Measurements from ENCODE around the gene LIMCH1. TPM values are rescaled to one million over a fixed set of nuclear protein-coding genes. Genes with fewer than 3 reads are reported as not detected.

The LIMCH1 gene
- polyA plus RNA-seq, 1 donor (not counting 4 experiments of a cell fraction or from before 2014, with no cell fraction given) = 1.1 TPM

DNA sequence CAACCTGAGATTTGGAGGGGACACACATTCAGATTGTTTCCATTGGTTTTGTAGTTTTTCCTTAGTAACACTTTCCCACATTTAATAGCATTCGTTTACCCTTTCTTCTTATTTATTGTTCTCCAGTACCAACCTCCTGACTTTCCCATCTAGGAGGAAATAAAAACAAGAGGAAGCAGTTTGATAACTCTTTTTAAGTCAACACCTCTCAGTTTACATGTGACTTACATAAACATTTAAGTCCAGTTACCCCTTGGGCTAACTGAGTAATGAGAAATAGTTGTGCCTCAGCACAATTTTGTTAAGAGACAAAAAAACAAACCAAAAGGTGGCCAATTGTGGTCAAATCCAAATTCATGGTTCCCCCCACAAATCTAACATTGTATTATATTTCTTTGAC lies 175.8 kb downstream of the LIMCH1 start:
- Histone ChIP-seq H2AFZ (ENCODE audit: control insufficient read depth, low read length) (no peak overlapping the region), H3K9me1 (ENCODE audit: control insufficient read depth, extremely low read depth, insufficient read depth, low read length) (no peaks in the 10 kb centered on the region), H3K4me1 (ENCODE audit: control insufficient read depth, extremely low read depth, insufficient read depth, low read length) (peaks cover 27% of the 10 kb centered on the region), H3K27me3 (ENCODE audit: control insufficient read depth, extremely low read depth, insufficient read depth, low read length) (no peaks in the 10 kb centered on the region), H3K4me2 (ENCODE audit: control insufficient read depth, extremely low read depth, insufficient read depth, low read depth, low read length) (no peak overlapping the region), H3K9ac (ENCODE audit: control insufficient read depth, extremely low read depth, insufficient read depth, low read length) (no peak overlapping the region), H3K79me2 (ENCODE audit: control insufficient read depth, insufficient read depth, low read length) (no peaks in the 10 kb centered on the region), H3K9me3 (ENCODE audit: control insufficient read depth, low read depth, low read length) (no peaks in the 10 kb centered on the region), H3K36me3 (ENCODE audit: control insufficient read depth in 2 of 2, extremely low read depth in 1 of 2, insufficient read depth in 2 of 2, low read length in 2 of 2) (no peaks in the 10 kb centered on the region), H4K20me1 (ENCODE audit: control insufficient read depth, extremely low read depth, insufficient read depth, low read length) (no peaks in the 10 kb centered on the region), H3K4me3 (ENCODE audit: control insufficient read depth in 2 of 3, extremely low read depth in 1 of 3, insufficient read depth in 2 of 3, low read depth in 1 of 3, low read length in 3 of 3) (no peak overlapping the region), H3K27ac (ENCODE audit: control insufficient read depth, insufficient read depth, low read length) (no peak overlapping the region)
- dilution Hi-C loops (cut with MboI; ENCODE audit: extremely low pct_ligation_motif_present, low sequenced_read_pairs) = no loop called here
- FAIRE-seq = no peak
- DNase-seq (ENCODE audit: low read depth, low spot score) = no peak
- TF ChIP-seq EZH2 (IDR thresholded peaks at IDR 0.05; ENCODE audit: low read length) = no peak
- TF ChIP-seq, protein P1, sequence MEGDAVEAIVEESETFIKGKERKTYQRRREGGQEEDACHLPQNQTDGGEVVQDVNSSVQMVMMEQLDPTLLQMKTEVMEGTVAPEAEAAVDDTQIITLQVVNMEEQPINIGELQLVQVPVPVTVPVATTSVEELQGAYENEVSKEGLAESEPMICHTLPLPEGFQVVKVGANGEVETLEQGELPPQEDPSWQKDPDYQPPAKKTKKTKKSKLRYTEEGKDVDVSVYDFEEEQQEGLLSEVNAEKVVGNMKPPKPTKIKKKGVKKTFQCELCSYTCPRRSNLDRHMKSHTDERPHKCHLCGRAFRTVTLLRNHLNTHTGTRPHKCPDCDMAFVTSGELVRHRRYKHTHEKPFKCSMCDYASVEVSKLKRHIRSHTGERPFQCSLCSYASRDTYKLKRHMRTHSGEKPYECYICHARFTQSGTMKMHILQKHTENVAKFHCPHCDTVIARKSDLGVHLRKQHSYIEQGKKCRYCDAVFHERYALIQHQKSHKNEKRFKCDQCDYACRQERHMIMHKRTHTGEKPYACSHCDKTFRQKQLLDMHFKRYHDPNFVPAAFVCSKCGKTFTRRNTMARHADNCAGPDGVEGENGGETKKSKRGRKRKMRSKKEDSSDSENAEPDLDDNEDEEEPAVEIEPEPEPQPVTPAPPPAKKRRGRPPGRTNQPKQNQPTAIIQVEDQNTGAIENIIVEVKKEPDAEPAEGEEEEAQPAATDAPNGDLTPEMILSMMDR (optimal IDR thresholded peaks at IDR 0.05 in 1 of 3, IDR thresholded peaks at IDR 0.05 in 1 of 3, conservative IDR thresholded peaks at IDR 0.05 in 1 of 3; ENCODE audit: extremely low read depth in 1 of 3, insufficient read depth in 2 of 3, low read length in 3 of 3) = no peak

DNA sequence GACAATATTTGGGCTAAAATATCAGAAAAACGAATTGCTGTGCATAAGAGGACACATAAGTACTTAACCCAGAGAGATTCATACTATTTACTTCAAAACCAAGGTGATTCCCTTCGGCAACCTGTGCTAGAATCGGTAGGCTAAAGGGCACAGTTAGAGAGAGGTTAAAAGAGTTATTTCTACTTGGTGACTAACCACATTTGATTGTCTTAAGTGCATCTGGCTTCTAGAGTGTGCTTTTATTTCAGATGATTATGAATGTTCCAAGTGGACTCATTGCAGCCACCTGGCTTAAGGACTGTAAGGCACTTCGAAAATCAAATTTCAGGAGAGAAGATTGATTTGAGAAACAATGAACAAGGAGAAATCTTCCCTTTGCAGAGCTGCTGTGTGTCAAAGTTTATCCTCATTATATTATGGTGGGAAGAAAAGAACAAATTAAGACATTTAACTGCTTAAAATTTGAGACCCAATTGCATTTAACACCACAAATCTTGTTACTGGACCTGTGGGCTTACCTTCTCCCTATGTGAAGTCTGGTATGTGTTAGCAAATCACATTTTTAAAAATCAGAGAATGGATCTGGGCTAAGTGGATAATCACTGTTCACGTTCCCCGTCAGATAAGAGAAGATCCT lies 176.5 kb downstream of the LIMCH1 start:
- no peaks in the 10 kb centered on the region for H4K20me1 ChIP-seq (ENCODE audit: control insufficient read depth, extremely low read depth, insufficient read depth, low read length)
- H3K9ac ChIP-seq (ENCODE audit: control insufficient read depth, extremely low read depth, insufficient read depth, low read length) = no peak overlapping the region
- TF ChIP-seq, protein P1 (optimal IDR thresholded peaks at IDR 0.05 in 1 of 3, IDR thresholded peaks at IDR 0.05 in 1 of 3, conservative IDR thresholded peaks at IDR 0.05 in 1 of 3; ENCODE audit: extremely low read depth in 1 of 3, insufficient read depth in 2 of 3, low read length in 3 of 3) = no peak
- no peak for TF ChIP-seq EZH2 (IDR thresholded peaks at IDR 0.05; ENCODE audit: low read length)
- no peaks in the 10 kb centered on the region for H3K36me3 ChIP-seq (ENCODE audit: control insufficient read depth in 2 of 2, extremely low read depth in 1 of 2, insufficient read depth in 2 of 2, low read length in 2 of 2)
- no peak overlapping the region for H3K4me3 ChIP-seq (ENCODE audit: control insufficient read depth in 2 of 3, extremely low read depth in 1 of 3, insufficient read depth in 2 of 3, low read depth in 1 of 3, low read length in 3 of 3)
- DNase-seq (ENCODE audit: low read depth, low spot score) (no peak), FAIRE-seq (no peak)
- H3K9me1 ChIP-seq (ENCODE audit: control insufficient read depth, extremely low read depth, insufficient read depth, low read length) = no peaks in the 10 kb centered on the region
- peaks cover 33% of the 10 kb centered on the region for H3K4me1 ChIP-seq (ENCODE audit: control insufficient read depth, extremely low read depth, insufficient read depth, low read length)
- no peaks in the 10 kb centered on the region for H3K27me3 ChIP-seq (ENCODE audit: control insufficient read depth, extremely low read depth, insufficient read depth, low read length)
- H3K27ac ChIP-seq (ENCODE audit: control insufficient read depth, insufficient read depth, low read length) = no peak overlapping the region
- no peak overlapping the region for H3K4me2 ChIP-seq (ENCODE audit: control insufficient read depth, extremely low read depth, insufficient read depth, low read depth, low read length)
- H2AFZ ChIP-seq (ENCODE audit: control insufficient read depth, low read length) = no peak overlapping the region
- H3K9me3 ChIP-seq (ENCODE audit: control insufficient read depth, low read depth, low read length) = no peaks in the 10 kb centered on the region
- dilution Hi-C loops (cut with MboI; ENCODE audit: extremely low pct_ligation_motif_present, low sequenced_read_pairs) = no loop called here
- H3K79me2 ChIP-seq (ENCODE audit: control insufficient read depth, insufficient read depth, low read length) = no peaks in the 10 kb centered on the region

All from keratinocyte (primary cell).